Calu3 (cell line): Measurements from ENCODE around the gene TLE3. TPM values are rescaled to one million over a fixed set of nuclear protein-coding genes. Genes with fewer than 3 reads are reported as not detected.

ENCODE experiments used
- BruUV-seq: library from RNA; stranded (reverse); fragments of 400-500 nt; replicated peaks from 2 replicates; lab custom pipeline; 2021; lab: Mats Ljungman, UMichigan
- CTCF ChIA-PET: fragments of 300-600 bp; sonication (Branson Sonifier 250); formaldehyde crosslinking; loops from one replicate; lab custom pipeline; 2022; ENCODE audit warnings: antibody characterized with exemption; lab: Charles Lee
- DNase-seq: peaks from one replicate; pipeline ENCODE4 v3.0.0; 2022
- H3K27ac Mint-ChIP-seq: one replicate; pipeline ENCODE4 v1.8.0; 2022; ENCODE audit warnings: mixed read lengths; ENCODE audit not compliant: unreplicated experiment
- H3K27me3 Mint-ChIP-seq: one replicate; pipeline ENCODE4 v1.8.0; 2022; ENCODE audit warnings: mixed read lengths; ENCODE audit not compliant: unreplicated experiment
- H3K36me3 Mint-ChIP-seq: one replicate; pipeline ENCODE4 v1.8.0; 2022; ENCODE audit warnings: mild to moderate bottlenecking, moderate library complexity, mixed read lengths; ENCODE audit not compliant: insufficient read depth, unreplicated experiment
- H3K4me1 Mint-ChIP-seq: one replicate; pipeline ENCODE4 v1.8.0; 2022; ENCODE audit warnings: mild to moderate bottlenecking, low read depth, mixed read lengths; ENCODE audit not compliant: unreplicated experiment
- H3K4me3 Mint-ChIP-seq: one replicate; pipeline ENCODE4 v1.8.0; 2022; ENCODE audit warnings: mild to moderate bottlenecking, low read depth, moderate library complexity, mixed read lengths; ENCODE audit not compliant: unreplicated experiment
- H3K9me3 Mint-ChIP-seq: one replicate; pipeline ENCODE4 v1.8.0; 2022; ENCODE audit warnings: low read depth, mixed read lengths; ENCODE audit not compliant: unreplicated experiment
- CTCF ChIP-seq: fragments of 200-600 bp; IDR thresholded peaks from one replicate; pipeline ENCODE4 v1.8.0; 2022; ENCODE audit warnings: antibody characterized with exemption; ENCODE audit not compliant: unreplicated experiment
- intact Hi-C: fragments of 100-400 bp; cut with micrococcal nuclease; formaldehyde crosslinking; loops from one replicate; pipeline ENCODE4 v1.10.0; 2022; ENCODE audit not compliant: unreplicated experiment
- total RNA-seq: library from RNA; stranded (reverse); gene quantifications from 2 replicates; pipeline ENCODE4 v1.2.3, GENCODE V29; 2022

TLE3 gene
- total RNA-seq, 1 experiment from 2014 or later: 54.8 TPM

- Mint-ChIP-seq H3K4me3 (no peak overlapping the region), H3K9me3 (no peaks in the 10 kb centered on the region), H3K36me3 (peaks cover 30% of the 10 kb centered on the region), H3K27me3 (no peaks in the 10 kb centered on the region), H3K4me1 (peaks cover 29% of the 10 kb centered on the region), H3K27ac (no peak overlapping the region)
- DNase-seq: no peak
- CTCF ChIA-PET: no interaction called here
- intact Hi-C loops: no loop called here
- TF ChIP-seq CTCF: no peak
- BruUV-seq: no TSS peak
Observed at GRCh38 chr15:70087708-70088352, 9.9 kb downstream of the TLE3 start.

GRCh38 chr15:70086636-70087035 is 11.1 kb downstream of the TLE3 start:
- peaks cover 19% of the 10 kb centered on the region for H3K36me3 Mint-ChIP-seq
- H3K27me3 Mint-ChIP-seq: no peaks in the 10 kb centered on the region
- TF ChIP-seq CTCF: no peak
- no peak overlapping the region for H3K4me3 Mint-ChIP-seq
- DNase-seq: no peak
- H3K27ac Mint-ChIP-seq: no peak overlapping the region
- intact Hi-C loops: no loop called here
- CTCF ChIA-PET: no interaction called here
- no peaks in the 10 kb centered on the region for H3K9me3 Mint-ChIP-seq
- no TSS peak for BruUV-seq
- H3K4me1 Mint-ChIP-seq: peaks cover 17% of the 10 kb centered on the region

- no peak overlapping the region for H3K27ac Mint-ChIP-seq
- BruUV-seq: no TSS peak
- peaks cover 16% of the 10 kb centered on the region for H3K36me3 Mint-ChIP-seq
- intact Hi-C loops: no loop called here
- no peaks in the 10 kb centered on the region for H3K27me3 Mint-ChIP-seq
- no peak for DNase-seq
- H3K4me1 Mint-ChIP-seq: no peaks in the 10 kb centered on the region
- no peak overlapping the region for H3K4me3 Mint-ChIP-seq
- no peaks in the 10 kb centered on the region for H3K9me3 Mint-ChIP-seq
- TF ChIP-seq CTCF: no peak
- CTCF ChIA-PET: no interaction called here
Observed at GRCh38 chr15:70084461-70084860, 13.3 kb downstream of the TLE3 start.

GRCh38 chr15:70083946-70084345 is 13.8 kb downstream of the TLE3 start:
- BruUV-seq: no TSS peak
- TF ChIP-seq CTCF: no peak
- Mint-ChIP-seq H3K9me3 (no peaks in the 10 kb centered on the region), H3K27ac (no peak overlapping the region), H3K36me3 (peaks cover 16% of the 10 kb centered on the region), H3K27me3 (no peaks in the 10 kb centered on the region), H3K4me1 (no peaks in the 10 kb centered on the region), H3K4me3 (no peak overlapping the region)
- intact Hi-C loops: no loop called here
- no peak for DNase-seq
- CTCF ChIA-PET: no interaction called here
